ENCODE data around the gene AKAP1. TPM values are rescaled to one million over a fixed set of nuclear protein-coding genes. Genes with fewer than 3 reads are reported as not detected.

AKAP1 gene
- total and polyA plus RNA-seq, 2 of the 8 experiments (the other 6 are each of a cell fraction or from before 2014, with no cell fraction given), result 120 to 156 TPM

DNA sequence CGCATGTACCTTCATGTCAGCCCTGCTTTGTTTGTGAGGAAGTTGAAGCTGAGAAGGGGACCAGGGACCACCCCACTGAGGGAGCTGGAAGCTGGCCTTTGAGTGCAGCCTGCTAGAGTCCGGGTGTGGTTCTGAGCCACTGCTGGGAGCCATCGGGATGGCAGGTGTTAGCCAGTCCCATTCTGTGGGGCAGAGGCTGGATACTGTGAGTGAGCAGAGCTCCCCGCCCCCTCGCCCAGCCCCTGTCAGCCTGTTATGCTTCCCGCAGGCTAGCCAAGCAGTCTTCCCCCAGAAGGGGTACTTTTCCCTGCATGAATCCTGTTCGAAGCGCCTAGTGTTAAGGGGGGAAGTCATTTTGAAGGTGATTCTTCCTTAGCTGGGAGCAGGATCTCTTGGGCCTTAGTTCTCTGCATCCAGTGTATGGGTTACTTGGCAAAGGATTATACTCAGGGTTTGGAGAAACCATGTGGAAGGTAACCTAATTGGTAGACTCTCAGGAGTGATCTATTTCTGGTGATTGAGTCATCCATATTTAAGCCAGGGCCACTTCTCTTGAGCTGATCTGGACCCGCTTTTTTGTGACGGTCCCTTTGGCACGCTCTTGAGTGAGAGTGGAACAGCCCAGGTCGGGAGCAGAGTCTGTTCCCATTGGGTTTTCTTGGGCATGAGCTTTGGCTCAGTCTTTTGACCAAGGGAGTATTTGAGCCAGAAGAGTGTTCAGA is 23.8 kb downstream of the AKAP1 start:
- no peak overlapping the region for H3K4ac ChIP-seq (replicated peaks; ENCODE audit: insufficient read length, low read depth, low read length)
- peak overlapping the region; percentile 12 for H3K23ac ChIP-seq (ENCODE audit: insufficient read length)
- 0 out of 2 replicates have a peak overlapping the region, but pooled peaks have one; percentile 3 for H2BK5ac ChIP-seq (ENCODE audit: low read depth, low read length)
- H2BK15ac ChIP-seq (ENCODE audit: low read length), result 0 out of 2 replicates have a peak overlapping the region, but pooled peaks have one; percentile 4
- WGBS, 2 experiments (ENCODE audit: extremely low coverage in 1 of 2, insufficient coverage in 1 of 2, insufficient read length in 1 of 2, insufficient replicate concordance in 2 of 2, low coverage in 1 of 2, low lambda C conversion rate in 2 of 2, missing lambda C conversion rate in 1 of 2), result 92% methylated on average over 12 of the region's 12 CpGs; no CpG with 5 or more reads in 1 of the 2 experiments
- H3K36me3 ChIP-seq (ENCODE audit: control insufficient read depth in 2 of 4, insufficient read depth in 4 of 4, low read length in 3 of 4), result peaks cover 3 to 30% (median 8%) of the 10 kb centered on the region in 4 experiments; a peak in 5 of 8 replicates
- no peak overlapping the region for H2AFZ ChIP-seq (ENCODE audit: low read length)
- H2BK20ac ChIP-seq (ENCODE audit: low read length), result no peak overlapping the region
- no peak overlapping the region; a peak in 1 of 7 replicates for H3K9ac ChIP-seq (replicated peaks in 1 of 4; ENCODE audit: extremely low read depth in 1 of 4, low read depth in 3 of 4, low read length in 3 of 4)
- peaks cover 4 to 30% (median 17%) of the 10 kb centered on the region in 4 experiments; a peak in 6 of 7 replicates for H3K4me1 ChIP-seq (replicated peaks in 1 of 4; ENCODE audit: control insufficient read depth in 3 of 4, insufficient read depth in 4 of 4, low read length in 3 of 4)
- no peak overlapping the region for H3K27ac ChIP-seq (ENCODE audit: low read depth, low read length)
- FAIRE-seq (no peak), DNase-seq (ENCODE audit: low read depth in 1 of 2, low spot score in 2 of 2) (no peak)
- no peak overlapping the region for H2BK120ac ChIP-seq (replicated peaks; ENCODE audit: low read depth, low read length)
- H3K4me3 ChIP-seq (ENCODE audit: extremely low read depth in 1 of 4, insufficient read depth in 2 of 4, low read depth in 3 of 4, low read length in 4 of 4), result no peak overlapping the region
- peak overlapping the region; percentile 3 for H4K91ac ChIP-seq (replicated peaks; ENCODE audit: insufficient read length, low read length)
- CTCF ChIA-PET (ENCODE audit: partially characterized antibody), result interaction anchor here (0.6 to 9.6 kb wide), 20 partner anchors 9 to 380 kb away, joined by 3 to 112 read pairs (median 5); partner anchors contain the start of gene AKAP1
- peaks cover 12 to 28% of the 10 kb centered on the region in 2 experiments for H4K20me1 ChIP-seq (replicated peaks in 1 of 2; ENCODE audit: control insufficient read depth in 1 of 2, insufficient read depth in 2 of 2, low read length in 2 of 2)
- H3K18ac ChIP-seq (ENCODE audit: extremely low read depth, low read length), result no peak overlapping the region
- H3K9me3 ChIP-seq (ENCODE audit: insufficient read depth in 2 of 2, low read depth in 1 of 2, low read length in 1 of 2), result no peaks in the 10 kb centered on the region
- no peak overlapping the region for H3K56ac ChIP-seq (replicated peaks; ENCODE audit: insufficient read length, low read depth, low read length)
- H3K23me2 ChIP-seq (ENCODE audit: low read depth, low read length), result no peaks in the 10 kb centered on the region; the same call in 1 of the 2 replicates
- no peak overlapping the region; a peak in 1 of 4 replicates for H3K4me2 ChIP-seq (ENCODE audit: insufficient read depth in 1 of 2, low read depth in 2 of 2, low read length in 2 of 2)
- peak overlapping the region; percentile 28 for H4K5ac ChIP-seq (ENCODE audit: insufficient read length, low read depth, low read length)
- H3K14ac ChIP-seq (ENCODE audit: insufficient read length), result no peak overlapping the region
- H4K8ac ChIP-seq (ENCODE audit: extremely low read depth, insufficient read depth, low read length), result no peak overlapping the region
- H3K79me2 ChIP-seq (ENCODE audit: control insufficient read depth in 1 of 2, insufficient read depth in 2 of 2, low read length in 2 of 2), result peaks cover 0 to 62% of the 10 kb centered on the region in 2 experiments; a peak in 2 of 4 replicates
- H2AK5ac ChIP-seq (ENCODE audit: low read depth, low read length), result no peak overlapping the region
- H3K79me1 ChIP-seq (ENCODE audit: low read depth, low read length), result peaks cover 23% of the 10 kb centered on the region
- no peaks in the 10 kb centered on the region for H3K27me3 ChIP-seq (replicated peaks in 1 of 4; ENCODE audit: control insufficient read depth in 3 of 4, extremely low read depth in 1 of 4, insufficient read depth in 3 of 4, low read length in 3 of 4)
- H2BK12ac ChIP-seq (ENCODE audit: low read depth, low read length), result no peak overlapping the region
- POLR2A ChIA-PET (ENCODE audit: partially characterized antibody), result interaction anchor here (0.8 to 2.0 kb wide), 5 partner anchors 10 to 131 kb away, joined by 3 to 7 read pairs (median 4); partner anchors contain the start of genes AKAP1 and SCPEP1
- TF ChIP-seq SAP30 (IDR thresholded peaks at IDR 0.05; ENCODE audit: insufficient read depth, insufficient replicate concordance, low read length), result no peak
- TF ChIP-seq EZH2 (IDR thresholded peaks at IDR 0.05; ENCODE audit: low read depth, low read length, severe bottlenecking), result no peak
- TF ChIP-seq, protein P1, sequence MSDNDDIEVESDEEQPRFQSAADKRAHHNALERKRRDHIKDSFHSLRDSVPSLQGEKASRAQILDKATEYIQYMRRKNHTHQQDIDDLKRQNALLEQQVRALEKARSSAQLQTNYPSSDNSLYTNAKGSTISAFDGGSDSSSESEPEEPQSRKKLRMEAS (IDR thresholded peaks at IDR 0.05), result no peak
- TF ChIP-seq YY1 (IDR thresholded peaks at IDR 0.05; ENCODE audit: low read depth, low read length), result no peak
- no peak for TF ChIP-seq RFX5 (IDR thresholded peaks at IDR 0.05; ENCODE audit: borderline replicate concordance, low read depth, low read length)
- TF ChIP-seq ZNF274 (IDR thresholded peaks at IDR 0.05; ENCODE audit: borderline replicate concordance, extremely low read depth, low read length), result no peak
- TF ChIP-seq SIN3A (conservative IDR thresholded peaks at IDR 0.05 in 1 of 2, IDR thresholded peaks at IDR 0.05 in 1 of 2; ENCODE audit: low read depth in 1 of 2, low read length in 2 of 2), result no peak
- no peak for TF ChIP-seq TEAD4 (IDR thresholded peaks at IDR 0.05; ENCODE audit: low read depth, low read length)
- no peak for TF ChIP-seq CHD1 (IDR thresholded peaks at IDR 0.05; ENCODE audit: low read depth, low read length)
- TF ChIP-seq SP2 (IDR thresholded peaks at IDR 0.05; ENCODE audit: low read length), result no peak
- no peak for TF ChIP-seq JUND (IDR thresholded peaks at IDR 0.05; ENCODE audit: low read length)
- no peak for TF ChIP-seq SP4 (IDR thresholded peaks at IDR 0.05; ENCODE audit: low read length)

Measured in H1 (cell line).